HepG2 (cell line): ENCODE measurements around the gene HOXB4.

ENCODE experiments used
- MZF1 ChIP-seq: sonication (generic); formaldehyde crosslinking; IDR thresholded peaks from 2 replicates; pipeline ENCODE4 v1.8.1; 2023; ENCODE audit warnings: mild to moderate bottlenecking, missing genetic modification reagents, borderline replicate concordance
- NFYB ChIP-seq: sonication (generic); formaldehyde crosslinking; IDR thresholded peaks from 2 replicates; pipeline ENCODE4 v1.4.0; 2020; ENCODE audit warnings: missing genetic modification reagents
- PHF20 ChIP-seq: sonication (generic); formaldehyde crosslinking; IDR thresholded peaks from 2 replicates; pipeline ENCODE4 v1.5.0; 2020; ENCODE audit warnings: mild to moderate bottlenecking, missing genetic modification reagents
- ZNF292 ChIP-seq: sonication (generic); formaldehyde crosslinking; IDR thresholded peaks from 2 replicates; pipeline ENCODE4 v1.8.1; 2022; ENCODE audit warnings: mild to moderate bottlenecking, low read depth, missing genetic modification reagents, borderline replicate concordance
- ZNF589 ChIP-seq: sonication (generic); formaldehyde crosslinking; conservative IDR thresholded peaks from 2 replicates; pipeline ENCODE4 v1.8.0; 2022; ENCODE audit warnings: mild to moderate bottlenecking, moderate library complexity, missing genetic modification reagents
- ZNF776 ChIP-seq: sonication (generic); formaldehyde crosslinking; IDR thresholded peaks from 2 replicates; pipeline ENCODE4 v1.4.0; 2020; ENCODE audit warnings: mild to moderate bottlenecking, missing genetic modification reagents
- TF ChIP-seq, protein P1 (sequence below): IDR thresholded peaks from 2 replicates; pipeline ENCODE4 v1.6.1; 2012; ENCODE audit warnings: inconsistent platforms

DNA sequence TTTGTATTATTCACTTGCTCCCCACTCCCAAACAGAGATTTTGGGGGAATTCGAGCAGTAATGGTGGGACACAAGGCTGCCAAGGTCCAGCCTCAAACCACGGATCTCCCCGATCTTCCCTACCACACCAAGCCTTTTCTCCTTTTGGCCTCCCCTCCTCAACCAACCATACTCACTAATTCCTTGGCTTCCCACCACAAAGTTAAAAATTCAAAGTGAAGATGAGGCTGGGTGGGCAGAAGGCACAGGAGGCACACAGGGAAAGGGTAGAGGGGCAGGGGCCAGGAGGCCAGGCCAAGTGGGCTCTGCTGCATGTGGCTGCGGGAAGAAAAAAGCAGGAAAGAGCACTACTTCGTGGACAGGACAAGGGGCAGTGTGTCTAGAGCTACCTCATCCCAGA is 15.2 kb downstream of the HOXB4 start:
- TF ChIP-seq ZNF292 (CRISPR knock-in tag), result no peak
- no peak for TF ChIP-seq ZNF776
- TF ChIP-seq, protein P1, sequence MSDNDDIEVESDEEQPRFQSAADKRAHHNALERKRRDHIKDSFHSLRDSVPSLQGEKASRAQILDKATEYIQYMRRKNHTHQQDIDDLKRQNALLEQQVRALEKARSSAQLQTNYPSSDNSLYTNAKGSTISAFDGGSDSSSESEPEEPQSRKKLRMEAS, result no peak
- TF ChIP-seq PHF20 (CRISPR knock-in tag), result no peak
- TF ChIP-seq NFYB (CRISPR knock-in tag), result no peak
- no peak for TF ChIP-seq MZF1 (CRISPR knock-in tag)
- no peak for TF ChIP-seq ZNF589 (CRISPR knock-in tag)
